ENCODE measurements around the gene TLN1. TPM values are rescaled to one million over a fixed set of nuclear protein-coding genes. Genes with fewer than 3 reads are reported as not detected.

TLN1 gene
- total RNA-seq, 2 experiments from 2014 or later = 149 to 151 TPM

DNA sequence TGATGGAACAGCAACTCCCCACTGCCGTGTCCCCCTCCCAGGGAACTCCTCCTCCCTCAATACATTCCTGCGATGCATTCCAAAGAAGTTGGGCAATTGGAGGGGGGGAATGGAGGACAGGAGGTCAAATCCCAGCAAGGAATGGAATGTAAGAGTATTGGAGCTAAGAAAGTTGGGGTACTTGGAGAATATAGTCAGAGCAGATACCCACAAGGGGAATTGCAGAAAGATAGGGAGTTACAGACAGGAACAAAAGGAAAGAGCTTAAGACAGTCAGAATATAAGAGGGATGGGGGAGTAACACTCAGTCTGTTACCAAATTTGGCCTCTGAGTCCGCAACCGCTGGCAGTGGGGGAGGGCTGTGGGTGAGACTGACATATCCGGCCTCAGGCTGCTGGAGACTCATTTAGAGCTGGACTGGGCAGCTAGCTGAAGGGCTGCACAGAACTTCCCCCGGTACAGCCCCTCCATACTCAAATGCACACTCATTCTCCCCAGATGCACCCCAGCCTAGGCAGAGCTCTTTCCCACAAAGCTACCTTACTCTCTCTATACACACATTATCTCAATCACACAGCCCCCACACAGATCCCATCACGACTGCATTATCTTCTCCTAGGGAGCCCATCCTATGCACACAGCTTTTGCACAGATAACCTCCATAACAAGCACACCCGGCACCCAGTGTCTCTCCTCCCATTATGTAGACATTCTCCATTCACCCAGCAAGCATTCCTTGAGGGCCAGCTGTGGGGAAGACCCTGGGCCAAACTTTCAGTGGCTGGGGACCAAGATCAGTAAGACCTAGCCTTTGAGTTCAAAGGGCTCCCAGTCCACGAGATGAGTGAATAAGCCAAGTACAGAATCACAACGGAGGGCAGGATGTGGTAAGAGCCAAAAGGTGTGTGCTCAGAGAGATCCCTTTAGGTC is 3.7 kb downstream of the TLN1 start:
- H3K27ac Mint-ChIP-seq = no peak overlapping the region
- ATAC-seq (ENCODE audit: poor library complexity) (no peak), DNase-seq (peak in 6 of 14 experiments; percentile 16 to 70 (median 57))
- H3K4me3 Mint-ChIP-seq = no peak overlapping the region
- no peaks in the 10 kb centered on the region for H3K27me3 Mint-ChIP-seq
- CTCF ChIA-PET = interaction anchor here (0.9 to 5.8 kb wide), 15 partner anchors 8 to 154 kb away, joined by 3 to 40 read pairs (median 5); partner anchors contain the start of genes CCDC107, GBA2, RGP1 and RMRP
- H3K27ac ChIP-seq (ENCODE audit: low read depth in 1 of 2, low read length in 2 of 2) = peak overlapping the region in 1 of 2 donors; percentile 40
- H3K9me3 ChIP-seq (ENCODE audit: control insufficient read depth in 1 of 2, insufficient read depth in 1 of 2, low read length in 2 of 2) = no peaks in the 10 kb centered on the region
- POLR2A ChIA-PET = interaction anchor here (0.7 to 3.8 kb wide), 18 partner anchors 12 to 125 kb away, joined by 3 to 25 read pairs (median 4); partner anchors contain the start of genes ARHGEF39, CCDC107, GBA2 and RGP1
- peaks cover 46% of the 10 kb centered on the region for H3K36me3 ChIP-seq (ENCODE audit: insufficient read depth, low read length)
- peaks cover 43% of the 10 kb centered on the region for H3K36me3 Mint-ChIP-seq (ENCODE audit: low read depth)
- no peaks in the 10 kb centered on the region for H3K9me3 Mint-ChIP-seq
- peaks cover 68% of the 10 kb centered on the region for H3K4me1 ChIP-seq (ENCODE audit: insufficient read depth, low read length)
- peaks cover 16% of the 10 kb centered on the region for H3K4me1 Mint-ChIP-seq (ENCODE audit: low read depth)
- TF ChIP-seq, protein P1, sequence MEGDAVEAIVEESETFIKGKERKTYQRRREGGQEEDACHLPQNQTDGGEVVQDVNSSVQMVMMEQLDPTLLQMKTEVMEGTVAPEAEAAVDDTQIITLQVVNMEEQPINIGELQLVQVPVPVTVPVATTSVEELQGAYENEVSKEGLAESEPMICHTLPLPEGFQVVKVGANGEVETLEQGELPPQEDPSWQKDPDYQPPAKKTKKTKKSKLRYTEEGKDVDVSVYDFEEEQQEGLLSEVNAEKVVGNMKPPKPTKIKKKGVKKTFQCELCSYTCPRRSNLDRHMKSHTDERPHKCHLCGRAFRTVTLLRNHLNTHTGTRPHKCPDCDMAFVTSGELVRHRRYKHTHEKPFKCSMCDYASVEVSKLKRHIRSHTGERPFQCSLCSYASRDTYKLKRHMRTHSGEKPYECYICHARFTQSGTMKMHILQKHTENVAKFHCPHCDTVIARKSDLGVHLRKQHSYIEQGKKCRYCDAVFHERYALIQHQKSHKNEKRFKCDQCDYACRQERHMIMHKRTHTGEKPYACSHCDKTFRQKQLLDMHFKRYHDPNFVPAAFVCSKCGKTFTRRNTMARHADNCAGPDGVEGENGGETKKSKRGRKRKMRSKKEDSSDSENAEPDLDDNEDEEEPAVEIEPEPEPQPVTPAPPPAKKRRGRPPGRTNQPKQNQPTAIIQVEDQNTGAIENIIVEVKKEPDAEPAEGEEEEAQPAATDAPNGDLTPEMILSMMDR (IDR thresholded peaks at IDR 0.05) = no peak
- peak overlapping the region; percentile 25 for H3K4me3 ChIP-seq (ENCODE audit: low read length)
- intact Hi-C loops (cut with DNase I, micrococcal nuclease) = no loop called here
- no peaks in the 10 kb centered on the region for H3K27me3 ChIP-seq (ENCODE audit: control insufficient read depth in 1 of 2, insufficient read depth in 2 of 2, low read length in 2 of 2)

DNA sequence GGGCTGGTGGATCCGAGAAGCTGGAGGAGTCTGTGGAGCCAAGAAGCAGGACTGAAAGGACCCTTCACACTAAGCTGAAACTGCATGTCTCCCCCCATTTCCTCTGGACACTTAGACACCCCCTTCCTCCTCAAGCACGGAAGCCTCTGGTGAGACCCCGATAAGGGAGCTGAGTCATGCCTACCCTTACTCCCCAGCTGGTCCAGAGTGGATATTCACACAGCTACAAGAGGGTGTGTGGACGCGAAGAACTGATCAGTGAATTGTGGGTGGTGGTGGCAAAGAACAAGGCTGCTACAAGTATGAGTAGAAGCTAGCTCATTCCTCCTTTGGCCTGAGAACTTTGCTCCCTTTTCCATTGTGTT is 4.3 kb downstream of the TLN1 start:
- Mint-ChIP-seq H3K4me1 (ENCODE audit: low read depth) (peaks cover 11% of the 10 kb centered on the region), H3K4me3 (no peak overlapping the region), H3K27me3 (no peaks in the 10 kb centered on the region), H3K27ac (no peak overlapping the region), H3K9me3 (no peaks in the 10 kb centered on the region), H3K36me3 (ENCODE audit: low read depth) (peaks cover 46% of the 10 kb centered on the region)
- TF ChIP-seq, protein P1 (IDR thresholded peaks at IDR 0.05) = no peak
- Histone ChIP-seq H3K36me3 (ENCODE audit: insufficient read depth, low read length) (peaks cover 51% of the 10 kb centered on the region), H3K27me3 (ENCODE audit: control insufficient read depth in 1 of 2, insufficient read depth in 2 of 2, low read length in 2 of 2) (no peaks in the 10 kb centered on the region), H3K27ac (ENCODE audit: low read depth in 1 of 2, low read length in 2 of 2) (peak overlapping the region in 1 of 2 donors; percentile 40), H3K4me3 (ENCODE audit: low read length) (peak overlapping the region; percentile 25), H3K4me1 (ENCODE audit: insufficient read depth, low read length) (peaks cover 61% of the 10 kb centered on the region), H3K9me3 (ENCODE audit: control insufficient read depth in 1 of 2, insufficient read depth in 1 of 2, low read length in 2 of 2) (no peaks in the 10 kb centered on the region)
- ATAC-seq (ENCODE audit: poor library complexity) (no peak), DNase-seq (no peak)
- POLR2A ChIA-PET = interaction anchor here (0.8 to 3.8 kb wide), 11 partner anchors 10 to 124 kb away, joined by 3 to 25 read pairs (median 5); partner anchors contain the start of genes ARHGEF39, CCDC107, GBA2 and RGP1
- intact Hi-C loops (cut with DNase I, micrococcal nuclease) = loop anchor here in 1 of 2 experiments (2.0 kb wide), 1 partner anchor 31 kb away; no protein-coding TSS in a partner anchor
- CTCF ChIA-PET = interaction anchor here (0.9 to 5.8 kb wide), 12 partner anchors 8 to 155 kb away, joined by 3 to 26 read pairs (median 6); partner anchors contain the start of genes CCDC107, GBA2, RGP1 and RMRP

DNA sequence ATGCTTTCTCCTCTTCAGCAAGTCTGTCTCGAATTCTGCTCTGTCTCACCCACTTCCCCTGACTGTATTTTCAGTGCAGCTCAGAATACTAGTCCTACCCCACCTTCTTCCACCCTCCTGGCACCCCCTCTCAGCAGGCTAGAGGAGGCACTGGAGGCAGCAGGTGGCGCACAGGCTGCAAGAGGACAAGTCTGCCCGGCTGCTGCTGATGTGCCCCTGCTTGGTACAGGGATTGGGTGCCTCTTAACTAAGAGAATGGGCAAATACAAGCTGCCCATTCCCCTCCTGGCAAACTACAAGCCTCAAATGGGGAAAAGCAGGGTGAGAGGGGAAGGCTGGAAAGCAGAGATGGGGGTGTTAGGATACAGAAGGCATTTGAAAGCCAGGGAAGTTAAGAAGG is 5.1 kb downstream of the TLN1 start:
- Mint-ChIP-seq H3K27ac (no peak overlapping the region), H3K36me3 (ENCODE audit: low read depth) (peaks cover 48% of the 10 kb centered on the region), H3K4me3 (peak overlapping the region; percentile 65), H3K27me3 (no peaks in the 10 kb centered on the region), H3K9me3 (no peaks in the 10 kb centered on the region), H3K4me1 (ENCODE audit: low read depth) (peaks cover 6% of the 10 kb centered on the region)
- ATAC-seq (ENCODE audit: poor library complexity) = peak; percentile 79
- peak in 12 of 14 experiments; percentile 21 to 68 (median 45) for DNase-seq
- Histone ChIP-seq H3K9me3 (ENCODE audit: control insufficient read depth in 1 of 2, insufficient read depth in 1 of 2, low read length in 2 of 2) (no peaks in the 10 kb centered on the region), H3K27me3 (ENCODE audit: control insufficient read depth in 1 of 2, insufficient read depth in 2 of 2, low read length in 2 of 2) (no peaks in the 10 kb centered on the region), H3K36me3 (ENCODE audit: insufficient read depth, low read length) (peaks cover 59% of the 10 kb centered on the region), H3K4me3 (ENCODE audit: low read length) (no peak overlapping the region), H3K27ac (ENCODE audit: low read depth in 1 of 2, low read length in 2 of 2) (peak overlapping the region in 1 of 2 donors; percentile 40), H3K4me1 (ENCODE audit: insufficient read depth, low read length) (peaks cover 59% of the 10 kb centered on the region)
- intact Hi-C loops (cut with DNase I, micrococcal nuclease) = loop anchor here in 1 of 2 experiments (2.0 kb wide), 1 partner anchor 30 kb away; no protein-coding TSS in a partner anchor
- POLR2A ChIA-PET = interaction anchor here (1.2 to 3.8 kb wide), 6 partner anchors 10 to 110 kb away, joined by 3 to 25 read pairs (median 6); partner anchors contain the start of genes ARHGEF39, CCDC107, GBA2 and RGP1
- CTCF ChIA-PET = interaction anchor here (0.9 to 5.8 kb wide), 9 partner anchors 9 to 123 kb away, joined by 3 to 26 read pairs (median 5); partner anchors contain the start of genes GBA2 and RGP1
- TF ChIP-seq, protein P1 (IDR thresholded peaks at IDR 0.05) = peak; percentile 14
